OCI-LY1 (cell line): ENCODE results near the gene GTF3C2.

Source experiments
- CTCF ChIP-seq: fragments of 200-600 bp; sonication (generic), shearing (Covaris generic); IDR thresholded peaks from 2 replicates; pipeline ENCODE4 v1.5.1; 2017; ENCODE audit warnings: mild to moderate bottlenecking, antibody characterized with exemption, low read length, moderate library complexity, mixed read lengths
- EZH2 ChIP-seq: fragments of 200-600 bp; sonication (generic), shearing (Covaris generic); IDR thresholded peaks from 2 replicates; pipeline ENCODE4 v1.8.0; 2017; ENCODE audit warnings: borderline replicate concordance, mixed run types, mild to moderate bottlenecking, antibody characterized with exemption, low read length, moderate library complexity, mixed read lengths

GRCh38 chr2:27285481-27285880, 71.1 kb downstream of the GTF3C2 start:
- no peak for TF ChIP-seq CTCF
- no peak for TF ChIP-seq EZH2
